Gastrocnemius medialis (tissue), 4 donors: Measurements from ENCODE around the gene BNC2. TPM values are rescaled to one million over a fixed set of nuclear protein-coding genes. Genes with fewer than 3 reads are reported as not detected.

Source experiments
- ATAC-seq, 2 donors: fragments of 150-250 bp; one replicate each; pipeline ENCODE4 v1.9.1; 2016
- DNase-seq, 2 donors: peaks; one replicate each; pipeline ENCODE4 v3.0.0-alpha.2; 2019
- H3K27ac ChIP-seq, 4 donors: fragments of 200-600 bp; sonication (generic); 1 replicate in 1 of 4; 2 replicates in 3 of 4; pipeline ENCODE4 v1.5.1; 2016 to 2018; ENCODE audit warnings: mild to moderate bottlenecking in 2 of 4, moderate library complexity in 1 of 4
- H3K27me3 ChIP-seq, 3 donors: fragments of 200-600 bp; sonication (generic) in 2 of 3; 1 replicate in 1 of 3; 2 replicates in 2 of 3; pipeline versions ENCODE4 v1.5.1 to v1.6.0; 2016 to 2019; ENCODE audit warnings: mild to moderate bottlenecking in 1 of 3, moderate library complexity in 1 of 3
- H3K36me3 ChIP-seq, 2 donors: fragments of 200-600 bp; sonication (generic) in 1 of 2; one replicate each; pipeline ENCODE4 v1.5.1; 2017 to 2018
- H3K4me1 ChIP-seq, 2 donors: fragments of 200-600 bp; sonication (generic) in 1 of 2; one replicate each; pipeline ENCODE4 v1.5.1; 2016 to 2017; ENCODE audit warnings: mild to moderate bottlenecking in 2 of 2
- H3K4me3 ChIP-seq, 4 donors: fragments of 200-600 bp; sonication (generic) in 3 of 4; 1 replicate in 1 of 4; 2 replicates in 3 of 4; pipeline ENCODE4 v1.5.1; 2016 to 2019; ENCODE audit warnings: mild to moderate bottlenecking in 2 of 4
- H3K9me3 ChIP-seq, 3 donors: fragments of 200-600 bp; sonication (generic) in 2 of 3; 1 replicate in 1 of 3; 2 replicates in 2 of 3; pipeline ENCODE4 v1.5.1; 2016 to 2019
- CTCF ChIP-seq, 5 experiments: fragments of 450-650 bp in 3 of 5; fragments of 200-600 bp in 2 of 5; sonication (generic) in 2 of 5; IDR thresholded peaks in 4 of 5; conservative IDR thresholded peaks in 1 of 5; 1 replicate in 4 of 5; 2 replicates in 1 of 5; pipeline ENCODE4 v1.5.1; 2016 to 2019; ENCODE audit warnings: antibody characterized with exemption in 5 of 5, mild to moderate bottlenecking in 3 of 5, moderate library complexity in 3 of 5
- POLR2A ChIP-seq, 2 donors: fragments of 450-650 bp; IDR thresholded peaks; one replicate each; pipeline ENCODE4 v1.6.1; 2017; ENCODE audit warnings: antibody characterized with exemption in 2 of 2, mild to moderate bottlenecking in 2 of 2, moderate library complexity in 2 of 2
- in situ Hi-C, 4 donors: fragments of 200-750 bp; cut with MboI; loops; one replicate each; pipeline versions ENCODE4 v1.15.0 to v1.8.0; 2017; ENCODE audit warnings: low sequenced_read_pairs in 4 of 4
- intact Hi-C: fragments of 100-400 bp; cut with DNase I; formaldehyde crosslinking; loops from one replicate; pipeline ENCODE4 v1.15.1; 2023; ENCODE audit warnings: low total_unique reads
- total RNA-seq, 4 donors: library from RNA; depleted of rRNA; stranded (reverse); fragments of >200 nt; gene quantifications; one replicate each; pipeline versions ENCODE4 v1.1.0 to v1.2.3, GENCODE V29; 2016

BNC2 gene
- total RNA-seq, 4 donors from 2014 or later = 40.9 to 122 (median 68.7) TPM

GRCh38 chr9:16450578-16450977 lies 419.9 kb downstream of the BNC2 start:
- H3K27me3 ChIP-seq = no peaks in the 10 kb centered on the region
- intact Hi-C loops (no loop called here), in situ Hi-C loops (no loop called here)
- no peaks in the 10 kb centered on the region for H3K4me1 ChIP-seq
- DNase-seq (no peak), ATAC-seq (no peak)
- TF ChIP-seq CTCF (IDR thresholded peaks at IDR 0.05 in 4 of 5, conservative IDR thresholded peaks at IDR 0.05 in 1 of 5) (no peak), POLR2A (IDR thresholded peaks at IDR 0.05) (no peak)
- H3K27ac ChIP-seq = no peak overlapping the region
- H3K9me3 ChIP-seq = no peaks in the 10 kb centered on the region
- no peak overlapping the region for H3K4me3 ChIP-seq
- no peaks in the 10 kb centered on the region for H3K36me3 ChIP-seq

GRCh38 chr9:16450043-16450442 lies 420.4 kb downstream of the BNC2 start:
- no peaks in the 10 kb centered on the region for H3K36me3 ChIP-seq
- no peaks in the 10 kb centered on the region for H3K27me3 ChIP-seq
- ATAC-seq = no peak
- in situ Hi-C loops = no loop called here
- H3K4me1 ChIP-seq = no peaks in the 10 kb centered on the region
- no peak overlapping the region for H3K4me3 ChIP-seq
- no peak for DNase-seq
- no peaks in the 10 kb centered on the region for H3K9me3 ChIP-seq
- no peak for TF ChIP-seq CTCF (IDR thresholded peaks at IDR 0.05 in 4 of 5, conservative IDR thresholded peaks at IDR 0.05 in 1 of 5)
- intact Hi-C loops = no loop called here
- H3K27ac ChIP-seq = no peak overlapping the region

GRCh38 chr9:16449076-16449730 lies 421.3 kb downstream of the BNC2 start:
- DNase-seq (no peak), ATAC-seq (no peak)
- no peak overlapping the region for H3K27ac ChIP-seq
- in situ Hi-C loops (no loop called here), intact Hi-C loops (no loop called here)
- no peaks in the 10 kb centered on the region for H3K9me3 ChIP-seq
- H3K27me3 ChIP-seq = no peaks in the 10 kb centered on the region
- no peaks in the 10 kb centered on the region for H3K36me3 ChIP-seq
- no peaks in the 10 kb centered on the region for H3K4me1 ChIP-seq
- no peak overlapping the region for H3K4me3 ChIP-seq
- TF ChIP-seq POLR2A (IDR thresholded peaks at IDR 0.05) (no peak), CTCF (IDR thresholded peaks at IDR 0.05 in 4 of 5, conservative IDR thresholded peaks at IDR 0.05 in 1 of 5) (no peak)

GRCh38 chr9:16447946-16448345 lies 422.5 kb downstream of the BNC2 start:
- H3K27me3 ChIP-seq = no peaks in the 10 kb centered on the region
- no peaks in the 10 kb centered on the region for H3K4me1 ChIP-seq
- H3K36me3 ChIP-seq = no peaks in the 10 kb centered on the region
- no peak overlapping the region for H3K4me3 ChIP-seq
- TF ChIP-seq CTCF (IDR thresholded peaks at IDR 0.05 in 4 of 5, conservative IDR thresholded peaks at IDR 0.05 in 1 of 5) (no peak), POLR2A (IDR thresholded peaks at IDR 0.05) (no peak)
- ATAC-seq (no peak), DNase-seq (no peak)
- in situ Hi-C loops = no loop called here
- intact Hi-C loops = no loop called here
- no peaks in the 10 kb centered on the region for H3K9me3 ChIP-seq
- no peak overlapping the region for H3K27ac ChIP-seq

- Histone ChIP-seq H3K9me3 (no peaks in the 10 kb centered on the region), H3K27ac (no peak overlapping the region), H3K27me3 (no peaks in the 10 kb centered on the region), H3K4me3 (no peak overlapping the region), H3K36me3 (no peaks in the 10 kb centered on the region), H3K4me1 (peaks cover 0 to 3% of the 10 kb centered on the region in 2 donors)
- no peak for ATAC-seq
- intact Hi-C loops (no loop called here), in situ Hi-C loops (no loop called here)
- TF ChIP-seq CTCF (IDR thresholded peaks at IDR 0.05 in 4 of 5, conservative IDR thresholded peaks at IDR 0.05 in 1 of 5) (no peak), POLR2A (IDR thresholded peaks at IDR 0.05) (no peak)
- DNase-seq = no peak
Measured at GRCh38 chr9:16446636-16447035, 423.8 kb downstream of the BNC2 start.
